Gastrocnemius medialis (tissue), 4 donors: ENCODE measurements around the gene LRRK1. TPM values are rescaled to one million over a fixed set of nuclear protein-coding genes. Genes with fewer than 3 reads are reported as not detected.

Source experiments
- ATAC-seq, 2 donors: fragments of 150-250 bp; one replicate each; pipeline ENCODE4 v1.9.1; 2016
- DNase-seq, 2 donors: peaks; one replicate each; pipeline ENCODE4 v3.0.0-alpha.2; 2019
- H3K27ac ChIP-seq, 4 donors: fragments of 200-600 bp; sonication (generic); 1 replicate in 1 of 4; 2 replicates in 3 of 4; pipeline ENCODE4 v1.5.1; 2016 to 2018; ENCODE audit warnings: mild to moderate bottlenecking in 2 of 4, moderate library complexity in 1 of 4
- H3K27me3 ChIP-seq, 3 donors: fragments of 200-600 bp; sonication (generic) in 2 of 3; 1 replicate in 1 of 3; 2 replicates in 2 of 3; pipeline versions ENCODE4 v1.5.1 to v1.6.0; 2016 to 2019; ENCODE audit warnings: mild to moderate bottlenecking in 1 of 3, moderate library complexity in 1 of 3
- H3K36me3 ChIP-seq, 2 donors: fragments of 200-600 bp; sonication (generic) in 1 of 2; one replicate each; pipeline ENCODE4 v1.5.1; 2017 to 2018
- H3K4me1 ChIP-seq, 2 donors: fragments of 200-600 bp; sonication (generic) in 1 of 2; one replicate each; pipeline ENCODE4 v1.5.1; 2016 to 2017; ENCODE audit warnings: mild to moderate bottlenecking in 2 of 2
- H3K4me3 ChIP-seq, 4 donors: fragments of 200-600 bp; sonication (generic) in 3 of 4; 1 replicate in 1 of 4; 2 replicates in 3 of 4; pipeline ENCODE4 v1.5.1; 2016 to 2019; ENCODE audit warnings: mild to moderate bottlenecking in 2 of 4
- H3K9me3 ChIP-seq, 3 donors: fragments of 200-600 bp; sonication (generic) in 2 of 3; 1 replicate in 1 of 3; 2 replicates in 2 of 3; pipeline ENCODE4 v1.5.1; 2016 to 2019
- CTCF ChIP-seq, 5 experiments: fragments of 450-650 bp in 3 of 5; fragments of 200-600 bp in 2 of 5; sonication (generic) in 2 of 5; IDR thresholded peaks in 4 of 5; conservative IDR thresholded peaks in 1 of 5; 1 replicate in 4 of 5; 2 replicates in 1 of 5; pipeline ENCODE4 v1.5.1; 2016 to 2019; ENCODE audit warnings: antibody characterized with exemption in 5 of 5, mild to moderate bottlenecking in 3 of 5, moderate library complexity in 3 of 5
- POLR2A ChIP-seq, 2 donors: fragments of 450-650 bp; IDR thresholded peaks; one replicate each; pipeline ENCODE4 v1.6.1; 2017; ENCODE audit warnings: antibody characterized with exemption in 2 of 2, mild to moderate bottlenecking in 2 of 2, moderate library complexity in 2 of 2
- in situ Hi-C, 4 donors: fragments of 200-750 bp; cut with MboI; loops; one replicate each; pipeline versions ENCODE4 v1.15.0 to v1.8.0; 2017; ENCODE audit warnings: low sequenced_read_pairs in 4 of 4
- intact Hi-C: fragments of 100-400 bp; cut with DNase I; formaldehyde crosslinking; loops from one replicate; pipeline ENCODE4 v1.15.1; 2023; ENCODE audit warnings: low total_unique reads
- total RNA-seq, 4 donors: library from RNA; depleted of rRNA; stranded (reverse); fragments of >200 nt; gene quantifications; one replicate each; pipeline versions ENCODE4 v1.1.0 to v1.2.3, GENCODE V29; 2016

Gene LRRK1
- total RNA-seq, 4 donors from 2014 or later = 0.87 to 5.6 (median 1.7) TPM

GRCh38 chr15:100890051-100890720 lies 29.0 kb upstream of the LRRK1 start:
- Histone ChIP-seq H3K36me3 (no peaks in the 10 kb centered on the region), H3K4me1 (no peaks in the 10 kb centered on the region), H3K27ac (peak overlapping the region in 1 of 4 donors; percentile 54), H3K27me3 (peaks cover 7 to 16% (median 11%) of the 10 kb centered on the region in 3 donors), H3K4me3 (no peak overlapping the region), H3K9me3 (no peaks in the 10 kb centered on the region)
- TF ChIP-seq POLR2A (IDR thresholded peaks at IDR 0.05) (no peak), CTCF (IDR thresholded peaks at IDR 0.05 in 4 of 5, conservative IDR thresholded peaks at IDR 0.05 in 1 of 5) (no peak)
- DNase-seq (no peak), ATAC-seq (no peak)
- in situ Hi-C loops = no loop called here
- intact Hi-C loops = no loop called here

- H3K27ac ChIP-seq = no peak overlapping the region
Observed at GRCh38 chr15:100890850-100891249, 28.3 kb upstream of the LRRK1 start.

GRCh38 chr15:100891307-100892012 lies 27.7 kb upstream of the LRRK1 start:
- Histone ChIP-seq H3K27ac (no peak overlapping the region), H3K27me3 (peaks cover 7 to 16% (median 11%) of the 10 kb centered on the region in 3 donors), H3K9me3 (no peaks in the 10 kb centered on the region), H3K4me1 (no peaks in the 10 kb centered on the region), H3K4me3 (no peak overlapping the region), H3K36me3 (no peaks in the 10 kb centered on the region)
- no peak for ATAC-seq
- DNase-seq = no peak
- TF ChIP-seq POLR2A (IDR thresholded peaks at IDR 0.05) = no peak
- in situ Hi-C loops = no loop called here
- intact Hi-C loops = no loop called here

More at GRCh38 chr15:100890850-100891249, 28.3 kb upstream of the LRRK1 start:
- Histone ChIP-seq H3K9me3 (no peaks in the 10 kb centered on the region), H3K27me3 (peaks cover 7 to 16% (median 11%) of the 10 kb centered on the region in 3 donors), H3K4me3 (no peak overlapping the region), H3K4me1 (no peaks in the 10 kb centered on the region), H3K36me3 (no peaks in the 10 kb centered on the region)
- intact Hi-C loops = no loop called here
- in situ Hi-C loops = no loop called here
- no peak for TF ChIP-seq POLR2A (IDR thresholded peaks at IDR 0.05)
- TF ChIP-seq CTCF (IDR thresholded peaks at IDR 0.05 in 4 of 5, conservative IDR thresholded peaks at IDR 0.05 in 1 of 5) = no peak
- DNase-seq (no peak), ATAC-seq (no peak)

- no peak overlapping the region for H3K4me3 ChIP-seq
- H3K27me3 ChIP-seq = peaks cover 7 to 16% (median 11%) of the 10 kb centered on the region in 3 donors
- H3K4me1 ChIP-seq = no peaks in the 10 kb centered on the region
- TF ChIP-seq POLR2A (IDR thresholded peaks at IDR 0.05) (no peak), CTCF (IDR thresholded peaks at IDR 0.05 in 4 of 5, conservative IDR thresholded peaks at IDR 0.05 in 1 of 5) (no peak)
- no peaks in the 10 kb centered on the region for H3K9me3 ChIP-seq
- ATAC-seq = no peak
- no peaks in the 10 kb centered on the region for H3K36me3 ChIP-seq
- intact Hi-C loops (no loop called here), in situ Hi-C loops (no loop called here)
- H3K27ac ChIP-seq = no peak overlapping the region
- no peak for DNase-seq
Observed at GRCh38 chr15:100892013-100892355, 27.2 kb upstream of the LRRK1 start.

GRCh38 chr15:100893261-100893963 lies 25.7 kb upstream of the LRRK1 start:
- H3K27ac ChIP-seq = no peak overlapping the region
- H3K4me3 ChIP-seq = no peak overlapping the region
- TF ChIP-seq CTCF (IDR thresholded peaks at IDR 0.05 in 4 of 5, conservative IDR thresholded peaks at IDR 0.05 in 1 of 5) (no peak), POLR2A (IDR thresholded peaks at IDR 0.05) (no peak)
- DNase-seq = no peak
- in situ Hi-C loops (no loop called here), intact Hi-C loops (no loop called here)
- H3K36me3 ChIP-seq = no peaks in the 10 kb centered on the region
- peaks cover 6 to 9% (median 8%) of the 10 kb centered on the region in 3 donors for H3K27me3 ChIP-seq
- no peak for ATAC-seq
- peaks cover 0 to under 1% of the 10 kb centered on the region in 2 donors for H3K4me1 ChIP-seq
- no peaks in the 10 kb centered on the region for H3K9me3 ChIP-seq
